ENCODE measurements around the gene TMEM138. TPM values are rescaled to one million over a fixed set of nuclear protein-coding genes. Genes with fewer than 3 reads are reported as not detected.

Gene TMEM138
- total and polyA plus RNA-seq, 2 of the 13 experiments (the other 11 are each of a cell fraction or from before 2014, with no cell fraction given): 43.5 to 61.0 TPM

GRCh38 chr11:61336171-61336935 is 25.8 kb upstream of the TMEM138 start (continued):
- TF ChIP-seq SP4 (CRISPR knock-in tag; IDR thresholded peaks at IDR 0.05) (peak; percentile 57; the same call in 1 of the 2 replicates), ZBTB1 (CRISPR knock-in tag; IDR thresholded peaks at IDR 0.05; ENCODE audit: borderline replicate concordance) (no peak), ATF7 (IDR thresholded peaks at IDR 0.05) (no peak), ATF7 (CRISPR knock-in tag; IDR thresholded peaks at IDR 0.05) (no peak), ZNF562 (CRISPR knock-in tag; IDR thresholded peaks at IDR 0.05; ENCODE audit: borderline replicate concordance) (no peak), ATF4 (CRISPR knock-in tag; IDR thresholded peaks at IDR 0.05) (no peak), HNRNPH1 (optimal IDR thresholded peaks at IDR 0.05; ENCODE audit: low read depth, low read length) (no peak), ZNF749 (CRISPR knock-in tag; IDR thresholded peaks at IDR 0.05; ENCODE audit: borderline replicate concordance) (no peak), RXRA (CRISPR knock-in tag; IDR thresholded peaks at IDR 0.05) (no peak), ELF4 (CRISPR knock-in tag; IDR thresholded peaks at IDR 0.05; ENCODE audit: borderline replicate concordance) (no peak), KLF12 (CRISPR knock-in tag; IDR thresholded peaks at IDR 0.05; ENCODE audit: borderline replicate concordance) (no peak), ZNF720 (CRISPR knock-in tag; IDR thresholded peaks at IDR 0.05) (no peak), AGO2 (optimal IDR thresholded peaks at IDR 0.05; ENCODE audit: low read depth, low read length) (no peak), SOX6 (IDR thresholded peaks at IDR 0.05) (no peak), SOX6 (CRISPR knock-in tag; IDR thresholded peaks at IDR 0.05) (no peak), ZNF12 (CRISPR knock-in tag; IDR thresholded peaks at IDR 0.05) (no peak), SALL2 (CRISPR knock-in tag; IDR thresholded peaks at IDR 0.05) (no peak), MAFF (IDR thresholded peaks at IDR 0.05; ENCODE audit: low read depth, low read length) (no peak), ZNF891 (CRISPR knock-in tag; IDR thresholded peaks at IDR 0.05) (no peak; the same call in 1 of the 2 replicates), RFX1 (IDR thresholded peaks at IDR 0.05) (no peak)
- TF ChIP-seq, protein P1, sequence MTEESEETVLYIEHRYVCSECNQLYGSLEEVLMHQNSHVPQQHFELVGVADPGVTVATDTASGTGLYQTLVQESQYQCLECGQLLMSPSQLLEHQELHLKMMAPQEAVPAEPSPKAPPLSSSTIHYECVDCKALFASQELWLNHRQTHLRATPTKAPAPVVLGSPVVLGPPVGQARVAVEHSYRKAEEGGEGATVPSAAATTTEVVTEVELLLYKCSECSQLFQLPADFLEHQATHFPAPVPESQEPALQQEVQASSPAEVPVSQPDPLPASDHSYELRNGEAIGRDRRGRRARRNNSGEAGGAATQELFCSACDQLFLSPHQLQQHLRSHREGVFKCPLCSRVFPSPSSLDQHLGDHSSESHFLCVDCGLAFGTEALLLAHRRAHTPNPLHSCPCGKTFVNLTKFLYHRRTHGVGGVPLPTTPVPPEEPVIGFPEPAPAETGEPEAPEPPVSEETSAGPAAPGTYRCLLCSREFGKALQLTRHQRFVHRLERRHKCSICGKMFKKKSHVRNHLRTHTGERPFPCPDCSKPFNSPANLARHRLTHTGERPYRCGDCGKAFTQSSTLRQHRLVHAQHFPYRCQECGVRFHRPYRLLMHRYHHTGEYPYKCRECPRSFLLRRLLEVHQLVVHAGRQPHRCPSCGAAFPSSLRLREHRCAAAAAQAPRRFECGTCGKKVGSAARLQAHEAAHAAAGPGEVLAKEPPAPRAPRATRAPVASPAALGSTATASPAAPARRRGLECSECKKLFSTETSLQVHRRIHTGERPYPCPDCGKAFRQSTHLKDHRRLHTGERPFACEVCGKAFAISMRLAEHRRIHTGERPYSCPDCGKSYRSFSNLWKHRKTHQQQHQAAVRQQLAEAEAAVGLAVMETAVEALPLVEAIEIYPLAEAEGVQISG (CRISPR knock-in tag; IDR thresholded peaks at IDR 0.05): peak; percentile 88
- TF ChIP-seq, protein P2, sequence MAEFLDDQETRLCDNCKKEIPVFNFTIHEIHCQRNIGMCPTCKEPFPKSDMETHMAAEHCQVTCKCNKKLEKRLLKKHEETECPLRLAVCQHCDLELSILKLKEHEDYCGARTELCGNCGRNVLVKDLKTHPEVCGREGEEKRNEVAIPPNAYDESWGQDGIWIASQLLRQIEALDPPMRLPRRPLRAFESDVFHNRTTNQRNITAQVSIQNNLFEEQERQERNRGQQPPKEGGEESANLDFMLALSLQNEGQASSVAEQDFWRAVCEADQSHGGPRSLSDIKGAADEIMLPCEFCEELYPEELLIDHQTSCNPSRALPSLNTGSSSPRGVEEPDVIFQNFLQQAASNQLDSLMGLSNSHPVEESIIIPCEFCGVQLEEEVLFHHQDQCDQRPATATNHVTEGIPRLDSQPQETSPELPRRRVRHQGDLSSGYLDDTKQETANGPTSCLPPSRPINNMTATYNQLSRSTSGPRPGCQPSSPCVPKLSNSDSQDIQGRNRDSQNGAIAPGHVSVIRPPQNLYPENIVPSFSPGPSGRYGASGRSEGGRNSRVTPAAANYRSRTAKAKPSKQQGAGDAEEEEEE (CRISPR knock-in tag; IDR thresholded peaks at IDR 0.05; ENCODE audit: borderline replicate concordance): 0 out of 2 replicates have a peak, but pooled peaks have one; percentile 60
- TF ChIP-seq, protein P3, sequence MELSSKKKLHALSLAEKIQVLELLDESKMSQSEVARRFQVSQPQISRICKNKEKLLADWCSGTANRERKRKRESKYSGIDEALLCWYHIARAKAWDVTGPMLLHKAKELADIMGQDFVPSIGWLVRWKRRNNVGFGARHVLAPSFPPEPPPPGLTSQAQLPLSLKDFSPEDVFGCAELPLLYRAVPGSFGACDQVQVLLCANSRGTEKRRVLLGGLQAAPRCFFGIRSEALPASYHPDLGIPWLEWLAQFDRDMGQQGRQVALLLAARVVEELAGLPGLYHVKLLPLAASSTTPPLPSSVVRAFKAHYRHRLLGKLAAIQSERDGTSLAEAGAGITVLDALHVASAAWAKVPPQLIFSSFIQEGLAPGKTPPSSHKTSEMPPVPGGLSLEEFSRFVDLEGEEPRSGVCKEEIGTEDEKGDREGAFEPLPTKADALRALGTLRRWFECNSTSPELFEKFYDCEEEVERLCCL (CRISPR knock-in tag; IDR thresholded peaks at IDR 0.05; ENCODE audit: borderline replicate concordance): no peak
